ENCODE measurements around the gene CRYBB1.

CRYBB1 gene

GRCh38 chr22:26565181-26565580 lies 52.6 kb downstream of the CRYBB1 start:
- no peaks in the 10 kb centered on the region for H3K4me1 ChIP-seq (ENCODE audit: insufficient read depth, low read length)
- peaks cover 21% of the 10 kb centered on the region for H4K20me1 ChIP-seq (ENCODE audit: insufficient read depth, low read length)
- no peak overlapping the region for H3K4me2 ChIP-seq (ENCODE audit: insufficient read depth, low read length)
- H3K27ac ChIP-seq (ENCODE audit: low read length), result no peak overlapping the region
- ATAC-seq (ENCODE audit: insufficient read depth, low read depth) (no peak), DNase-seq (no peak)
- H3K9me3 ChIP-seq (ENCODE audit: insufficient read depth, low read length, severe bottlenecking), result no peaks in the 10 kb centered on the region
- H3K9ac ChIP-seq (ENCODE audit: low read depth, low read length), result no peak overlapping the region
- no peaks in the 10 kb centered on the region for H3K27me3 ChIP-seq (ENCODE audit: insufficient read depth, low read length, poor library complexity)
- no peaks in the 10 kb centered on the region for H3K36me3 ChIP-seq (ENCODE audit: insufficient read depth, low read length)
- H2AFZ ChIP-seq (ENCODE audit: low read depth, low read length), result no peak overlapping the region
- TF ChIP-seq CTCF (IDR thresholded peaks at IDR 0.05; ENCODE audit: borderline replicate concordance, extremely low read depth, low read length, poor library complexity, severe bottlenecking) (no peak), EZH2 (IDR thresholded peaks at IDR 0.05; ENCODE audit: borderline replicate concordance, low read depth, low read length, severe bottlenecking) (no peak)
- no peaks in the 10 kb centered on the region for H3K79me2 ChIP-seq (ENCODE audit: insufficient read depth, low read length)
- H3K4me3 ChIP-seq (ENCODE audit: low read depth in 1 of 2, low read length in 2 of 2), result no peak overlapping the region

GRCh38 chr22:26564672-26565071 lies 53.2 kb downstream of the CRYBB1 start:
- Histone ChIP-seq H3K27ac (ENCODE audit: low read length) (no peak overlapping the region), H3K4me1 (ENCODE audit: insufficient read depth, low read length) (no peaks in the 10 kb centered on the region), H3K4me2 (ENCODE audit: insufficient read depth, low read length) (no peak overlapping the region), H2AFZ (ENCODE audit: low read depth, low read length) (no peak overlapping the region), H3K4me3 (ENCODE audit: low read depth in 1 of 2, low read length in 2 of 2) (no peak overlapping the region), H3K9me3 (ENCODE audit: insufficient read depth, low read length, severe bottlenecking) (no peaks in the 10 kb centered on the region), H3K9ac (ENCODE audit: low read depth, low read length) (no peak overlapping the region), H3K36me3 (ENCODE audit: insufficient read depth, low read length) (no peaks in the 10 kb centered on the region), H3K27me3 (ENCODE audit: insufficient read depth, low read length, poor library complexity) (no peaks in the 10 kb centered on the region), H4K20me1 (ENCODE audit: insufficient read depth, low read length) (peaks cover 21% of the 10 kb centered on the region), H3K79me2 (ENCODE audit: insufficient read depth, low read length) (no peaks in the 10 kb centered on the region)
- DNase-seq, result no peak
- no peak for ATAC-seq (ENCODE audit: insufficient read depth, low read depth)
- TF ChIP-seq CTCF (IDR thresholded peaks at IDR 0.05; ENCODE audit: borderline replicate concordance, extremely low read depth, low read length, poor library complexity, severe bottlenecking) (no peak), EZH2 (IDR thresholded peaks at IDR 0.05; ENCODE audit: borderline replicate concordance, low read depth, low read length, severe bottlenecking) (no peak)

- Histone ChIP-seq H3K4me2 (ENCODE audit: insufficient read depth, low read length) (no peak overlapping the region), H3K4me3 (ENCODE audit: low read depth in 1 of 2, low read length in 2 of 2) (no peak overlapping the region), H3K27ac (ENCODE audit: low read length) (no peak overlapping the region), H3K79me2 (ENCODE audit: insufficient read depth, low read length) (no peaks in the 10 kb centered on the region), H2AFZ (ENCODE audit: low read depth, low read length) (no peak overlapping the region), H3K27me3 (ENCODE audit: insufficient read depth, low read length, poor library complexity) (no peaks in the 10 kb centered on the region), H3K9me3 (ENCODE audit: insufficient read depth, low read length, severe bottlenecking) (no peaks in the 10 kb centered on the region), H3K36me3 (ENCODE audit: insufficient read depth, low read length) (no peaks in the 10 kb centered on the region), H3K9ac (ENCODE audit: low read depth, low read length) (no peak overlapping the region), H4K20me1 (ENCODE audit: insufficient read depth, low read length) (peaks cover 21% of the 10 kb centered on the region), H3K4me1 (ENCODE audit: insufficient read depth, low read length) (no peaks in the 10 kb centered on the region)
- ATAC-seq (ENCODE audit: insufficient read depth, low read depth) (no peak), DNase-seq (no peak)
- TF ChIP-seq CTCF (IDR thresholded peaks at IDR 0.05; ENCODE audit: borderline replicate concordance, extremely low read depth, low read length, poor library complexity, severe bottlenecking), result no peak
- TF ChIP-seq EZH2 (IDR thresholded peaks at IDR 0.05; ENCODE audit: borderline replicate concordance, low read depth, low read length, severe bottlenecking), result no peak
Measured at GRCh38 chr22:26564181-26564580, 53.6 kb downstream of the CRYBB1 start.

GRCh38 chr22:26563022-26563421 lies 54.8 kb downstream of the CRYBB1 start:
- Histone ChIP-seq H3K27me3 (ENCODE audit: insufficient read depth, low read length, poor library complexity) (no peaks in the 10 kb centered on the region), H3K36me3 (ENCODE audit: insufficient read depth, low read length) (no peaks in the 10 kb centered on the region), H3K4me3 (ENCODE audit: low read depth in 1 of 2, low read length in 2 of 2) (no peak overlapping the region), H3K4me2 (ENCODE audit: insufficient read depth, low read length) (no peak overlapping the region), H4K20me1 (ENCODE audit: insufficient read depth, low read length) (peaks cover 21% of the 10 kb centered on the region), H3K4me1 (ENCODE audit: insufficient read depth, low read length) (no peaks in the 10 kb centered on the region), H3K9me3 (ENCODE audit: insufficient read depth, low read length, severe bottlenecking) (no peaks in the 10 kb centered on the region), H3K9ac (ENCODE audit: low read depth, low read length) (no peak overlapping the region), H2AFZ (ENCODE audit: low read depth, low read length) (no peak overlapping the region), H3K79me2 (ENCODE audit: insufficient read depth, low read length) (no peaks in the 10 kb centered on the region), H3K27ac (ENCODE audit: low read length) (no peak overlapping the region)
- ATAC-seq (ENCODE audit: insufficient read depth, low read depth) (no peak), DNase-seq (no peak)
- TF ChIP-seq CTCF (IDR thresholded peaks at IDR 0.05; ENCODE audit: borderline replicate concordance, extremely low read depth, low read length, poor library complexity, severe bottlenecking), result peak; percentile 25
- TF ChIP-seq EZH2 (IDR thresholded peaks at IDR 0.05; ENCODE audit: borderline replicate concordance, low read depth, low read length, severe bottlenecking), result no peak

All from DND-41 (cell line).